ENCODE results near the gene ACSL1. TPM values are rescaled to one million over a fixed set of nuclear protein-coding genes. Genes with fewer than 3 reads are reported as not detected.

Gene ACSL1
- total RNA-seq, 1 experiment from 2014 or later, result 3.5 TPM

- Mint-ChIP-seq H3K4me3 (peak overlapping the region; percentile 63 to 77), H3K36me3 (ENCODE audit: insufficient read depth in 1 of 3, low read depth in 3 of 3) (no peaks in the 10 kb centered on the region), H3K9me3 (no peaks in the 10 kb centered on the region; a peak in 1 of 5 replicates), H3K27ac (no peak overlapping the region), H3K27me3 (ENCODE audit: low read depth) (peaks cover 62% of the 10 kb centered on the region), H3K4me1 (peaks cover 6% of the 10 kb centered on the region in 2 experiments)
- Histone ChIP-seq H3K23ac (ENCODE audit: insufficient read length, low read depth, low read length) (no peak overlapping the region), H3K4me1 (ENCODE audit: insufficient read depth, low read length) (peaks cover 3% of the 10 kb centered on the region; the same call in 1 of the 2 replicates), H3T11ph (ENCODE audit: low read length) (no peak overlapping the region), H3K23me2 (ENCODE audit: insufficient read length, low read depth, low read length, poor library complexity, severe bottlenecking) (peaks cover 9% of the 10 kb centered on the region), H2BK20ac (ENCODE audit: low read depth, low read length, poor library complexity, severe bottlenecking) (no peak overlapping the region), H2AFZ (ENCODE audit: low read length) (no peak overlapping the region), H2BK15ac (ENCODE audit: low read depth, low read length) (no peak overlapping the region), H3K27me3 (ENCODE audit: insufficient read depth, low read length) (peaks cover 23% of the 10 kb centered on the region; the same call in 1 of the 2 replicates), H3K56ac (ENCODE audit: insufficient read length, low read depth, low read length) (no peak overlapping the region), H2BK120ac (ENCODE audit: low read depth, low read length, poor library complexity, severe bottlenecking) (no peak overlapping the region), H3K9ac (ENCODE audit: extremely low read depth, insufficient read length, low read length) (no peak overlapping the region), H3K27ac (ENCODE audit: insufficient read length, low read depth, low read length) (no peak overlapping the region), H3K4ac (ENCODE audit: low read depth, low read length) (no peak overlapping the region), H2BK12ac (ENCODE audit: insufficient read length, low read depth, low read length) (no peak overlapping the region), H4K5ac (ENCODE audit: insufficient read length, low read depth, low read length) (peak overlapping the region; percentile 33), H4K20me1 (ENCODE audit: control insufficient read depth, insufficient read depth, insufficient read length) (no peaks in the 10 kb centered on the region), H3K9me3 (ENCODE audit: control insufficient read depth, low read depth, low read length) (no peaks in the 10 kb centered on the region), H4K8ac (replicated peaks; ENCODE audit: insufficient read length, low read depth, low read length) (no peak overlapping the region), H3K79me2 (ENCODE audit: insufficient read depth, low read length) (no peaks in the 10 kb centered on the region), H3K18ac (ENCODE audit: insufficient read length, low read depth, low read length) (no peak overlapping the region), H2AK5ac (ENCODE audit: insufficient read length, low read length) (no peak overlapping the region), H3K14ac (ENCODE audit: insufficient read depth, low read length) (no peak overlapping the region; the same call in 1 of the 2 replicates), H4K91ac (ENCODE audit: insufficient read length, low read depth, low read length) (no peak overlapping the region), H3K79me1 (ENCODE audit: insufficient read depth, low read depth, low read length, poor library complexity, severe bottlenecking) (no peaks in the 10 kb centered on the region), H2BK5ac (ENCODE audit: insufficient read length, low read length) (no peak overlapping the region), H3K4me2 (ENCODE audit: insufficient read depth, insufficient read length, low read length) (peak overlapping the region; percentile 64)
- no peak for DNase-seq
- no peak for TF ChIP-seq CTCF (conservative IDR thresholded peaks at IDR 0.05)
- no CpG with 5 or more reads among the region's 92 CpGs for WGBS (ENCODE audit: extremely low coverage, insufficient read length, low lambda C conversion rate)
Measured at GRCh38 chr4:184825141-184825895, 450 bp downstream of the ACSL1 start.
